ENCODE results near the gene CCDC9. TPM values are rescaled to one million over a fixed set of nuclear protein-coding genes. Genes with fewer than 3 reads are reported as not detected.

The CCDC9 gene
- total RNA-seq, 2 donors from 2014 or later: 27.9 to 48.7 TPM

GRCh38 chr19:47306303-47306702 lies 50.0 kb downstream of the CCDC9 start:
- no peak for TF ChIP-seq POLR2AphosphoS5 (IDR thresholded peaks at IDR 0.05)
- TF ChIP-seq CTCF (IDR thresholded peaks at IDR 0.05): no peak
- no peak for TF ChIP-seq POLR2A (IDR thresholded peaks at IDR 0.05)
- no peak for DNase-seq (ENCODE audit: low spot score)
- Histone ChIP-seq H3K27me3 (replicated peaks; ENCODE audit: insufficient read depth) (no peaks in the 10 kb centered on the region), H3K9me3 (no peaks in the 10 kb centered on the region), H3K4me1 (replicated peaks) (no peaks in the 10 kb centered on the region), H3K36me3 (no peaks in the 10 kb centered on the region), H3K27ac (no peak overlapping the region), H3K4me3 (no peak overlapping the region)
- intact Hi-C loops (cut with DNase I): no loop called here
- WGBS: 85% methylated on average over 3 of the region's 3 CpGs

GRCh38 chr19:47309038-47309437 lies 52.7 kb downstream of the CCDC9 start:
- Histone ChIP-seq H3K36me3 (no peaks in the 10 kb centered on the region), H3K4me3 (no peak overlapping the region), H3K4me1 (replicated peaks) (no peaks in the 10 kb centered on the region), H3K27ac (no peak overlapping the region), H3K9me3 (no peaks in the 10 kb centered on the region), H3K27me3 (replicated peaks; ENCODE audit: insufficient read depth) (no peaks in the 10 kb centered on the region)
- intact Hi-C loops (cut with DNase I): no loop called here
- no peak for DNase-seq (ENCODE audit: low spot score)
- WGBS: 64% methylated on average over 8 of the region's 8 CpGs
- TF ChIP-seq POLR2A (IDR thresholded peaks at IDR 0.05) (no peak), POLR2AphosphoS5 (IDR thresholded peaks at IDR 0.05) (no peak), CTCF (IDR thresholded peaks at IDR 0.05) (no peak)

GRCh38 chr19:47309608-47310007 lies 53.3 kb downstream of the CCDC9 start, which contains the start of gene C5AR1:
Gene C5AR1 (plus strand): TSS chr19:47309861. CDS start chr19:47309896, 35 bp downstream.
- Histone ChIP-seq H3K27ac (no peak within 1 kb of the TSS), H3K36me3 (no peaks in the 10 kb centered on the region), H3K4me3 (no peak within 1 kb of the TSS), H3K9me3 (no peaks in the 10 kb centered on the region), H3K27me3 (replicated peaks; ENCODE audit: insufficient read depth) (no peaks in the 10 kb centered on the region), H3K4me1 (replicated peaks) (no peaks in the 10 kb centered on the region)
- TF ChIP-seq POLR2A (IDR thresholded peaks at IDR 0.05) (no peak), CTCF (IDR thresholded peaks at IDR 0.05) (no peak), POLR2AphosphoS5 (IDR thresholded peaks at IDR 0.05) (no peak)
- intact Hi-C loops (cut with DNase I): no loop called here
- 48% methylated on average over 12 of the region's 12 CpGs for WGBS
- DNase-seq (ENCODE audit: low spot score): no peak

GRCh38 chr19:47310323-47310722 lies 54.0 kb downstream of the CCDC9 start:
- 88% methylated on average over 2 of the region's 2 CpGs for whole genome bisulfite sequencing
- no peaks in the 10 kb centered on the region for H3K9me3 ChIP-seq
- intact Hi-C loops (cut with DNase I): no loop called here
- no peaks in the 10 kb centered on the region for H3K36me3 ChIP-seq
- no peaks in the 10 kb centered on the region for H3K4me1 ChIP-seq (replicated peaks)
- H3K27me3 ChIP-seq (replicated peaks; ENCODE audit: insufficient read depth): no peaks in the 10 kb centered on the region
- no peak overlapping the region for H3K4me3 ChIP-seq
- H3K27ac ChIP-seq: no peak overlapping the region
- TF ChIP-seq POLR2AphosphoS5 (IDR thresholded peaks at IDR 0.05): no peak
- no peak for DNase-seq (ENCODE audit: low spot score)

GRCh38 chr19:47310819-47311218 lies 54.5 kb downstream of the CCDC9 start:
- TF ChIP-seq POLR2AphosphoS5 (IDR thresholded peaks at IDR 0.05): no peak
- TF ChIP-seq CTCF (IDR thresholded peaks at IDR 0.05): no peak
- Histone ChIP-seq H3K4me3 (no peak overlapping the region), H3K4me1 (replicated peaks) (no peaks in the 10 kb centered on the region), H3K27me3 (replicated peaks; ENCODE audit: insufficient read depth) (no peaks in the 10 kb centered on the region), H3K9me3 (no peaks in the 10 kb centered on the region), H3K36me3 (no peaks in the 10 kb centered on the region), H3K27ac (no peak overlapping the region)
- no peak for DNase-seq (ENCODE audit: low spot score)
- 18% methylated on average over 5 of the region's 5 CpGs for WGBS
- intact Hi-C loops (cut with DNase I): no loop called here

All from prostate gland (tissue), 2 donors.